ENCODE results near the gene DGKB. TPM values are rescaled to one million over a fixed set of nuclear protein-coding genes. Genes with fewer than 3 reads are reported as not detected.

DGKB gene
- total RNA-seq, 6 experiments from 2014 or later = 0.11 to 0.16 (median 0.13) TPM; not detected in 2

DNA sequence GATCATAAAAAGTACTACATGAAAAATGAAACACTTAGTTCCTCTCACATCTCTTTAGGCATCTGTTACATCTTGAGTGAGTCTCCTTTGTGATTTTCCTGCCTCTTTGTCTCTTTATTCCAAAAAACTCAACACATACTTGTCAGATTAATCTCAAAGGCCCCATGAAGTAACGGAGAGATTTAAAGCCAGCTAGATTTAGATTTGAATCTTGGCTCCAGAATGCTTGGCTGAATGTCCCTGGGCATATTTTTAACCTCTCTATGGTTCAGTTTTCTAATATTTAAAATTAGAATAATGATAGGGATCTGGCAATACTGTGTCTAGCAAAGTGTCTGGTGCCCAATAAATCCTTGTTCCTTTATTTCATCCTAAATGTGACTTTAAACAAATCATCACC, 140.0 kb downstream of the DGKB start:
- Histone ChIP-seq H3K9me3 (no peaks in the 10 kb centered on the region), H3K27me3 (no peaks in the 10 kb centered on the region), H3K4me3 (no peak overlapping the region), H3K36me3 (no peaks in the 10 kb centered on the region), H3K4me1 (no peaks in the 10 kb centered on the region), H3K27ac (no peak overlapping the region)
- ATAC-seq (no peak), DNase-seq (no peak)
- WGBS (ENCODE audit: insufficient coverage, low coverage, low lambda C conversion rate, missing lambda C conversion rate) = 58% methylated on average over 1 of the region's 1 CpG
- intact Hi-C loops (cut with DNase I) = no loop called here
- TF ChIP-seq CTCF (IDR thresholded peaks at IDR 0.05) (no peak), POLR2A (IDR thresholded peaks at IDR 0.05) (no peak)

DNA sequence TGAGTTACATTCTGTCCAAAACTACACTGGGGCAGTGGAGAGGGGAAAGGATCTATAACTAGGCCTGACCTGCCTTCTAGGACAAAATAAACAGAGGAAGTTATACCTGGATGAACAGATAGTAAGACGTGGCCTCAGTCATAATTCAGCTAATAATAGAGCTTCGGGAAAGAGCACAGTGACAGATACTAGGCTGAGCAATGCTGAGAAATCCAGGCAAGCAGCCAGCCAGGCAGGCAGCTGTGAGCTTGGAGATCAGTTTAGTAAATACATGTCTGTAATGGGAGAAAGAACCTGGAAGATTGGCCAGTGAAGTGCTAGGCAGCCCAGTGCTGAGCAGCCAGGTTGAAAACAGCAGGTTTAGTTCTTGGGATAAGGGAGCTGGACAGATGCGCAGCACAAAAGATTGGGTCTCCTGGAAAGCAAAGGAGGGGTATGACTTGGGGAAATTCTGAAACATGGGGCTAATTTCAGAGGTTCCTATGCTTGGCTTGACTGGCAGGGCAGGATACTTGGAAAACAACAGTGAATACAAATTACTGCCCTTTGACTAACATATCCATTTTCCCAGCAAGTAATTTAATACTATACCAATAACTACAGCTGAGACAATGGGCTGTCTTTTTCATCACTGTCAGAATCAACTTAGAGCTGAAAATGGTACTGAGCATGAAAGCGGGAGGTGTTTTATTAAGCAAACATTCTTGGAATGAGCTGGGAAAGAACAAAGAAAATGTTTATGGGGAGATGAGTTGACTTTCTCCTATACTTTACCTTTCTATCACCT, 140.8 kb downstream of the DGKB start:
- ATAC-seq = peak in 2 of 4 donors; percentile 19 to 36
- H3K9me3 ChIP-seq = no peaks in the 10 kb centered on the region
- whole genome bisulfite sequencing (ENCODE audit: insufficient coverage, low coverage, low lambda C conversion rate, missing lambda C conversion rate) = 59% methylated on average over 4 of the region's 4 CpGs
- H3K27ac ChIP-seq = no peak overlapping the region
- H3K36me3 ChIP-seq = no peaks in the 10 kb centered on the region
- no peaks in the 10 kb centered on the region for H3K27me3 ChIP-seq
- no peak for DNase-seq
- no peaks in the 10 kb centered on the region for H3K4me1 ChIP-seq
- H3K4me3 ChIP-seq = no peak overlapping the region
- TF ChIP-seq CTCF (IDR thresholded peaks at IDR 0.05) (no peak), POLR2A (IDR thresholded peaks at IDR 0.05) (no peak)
- intact Hi-C loops (cut with DNase I) = no loop called here

DNA sequence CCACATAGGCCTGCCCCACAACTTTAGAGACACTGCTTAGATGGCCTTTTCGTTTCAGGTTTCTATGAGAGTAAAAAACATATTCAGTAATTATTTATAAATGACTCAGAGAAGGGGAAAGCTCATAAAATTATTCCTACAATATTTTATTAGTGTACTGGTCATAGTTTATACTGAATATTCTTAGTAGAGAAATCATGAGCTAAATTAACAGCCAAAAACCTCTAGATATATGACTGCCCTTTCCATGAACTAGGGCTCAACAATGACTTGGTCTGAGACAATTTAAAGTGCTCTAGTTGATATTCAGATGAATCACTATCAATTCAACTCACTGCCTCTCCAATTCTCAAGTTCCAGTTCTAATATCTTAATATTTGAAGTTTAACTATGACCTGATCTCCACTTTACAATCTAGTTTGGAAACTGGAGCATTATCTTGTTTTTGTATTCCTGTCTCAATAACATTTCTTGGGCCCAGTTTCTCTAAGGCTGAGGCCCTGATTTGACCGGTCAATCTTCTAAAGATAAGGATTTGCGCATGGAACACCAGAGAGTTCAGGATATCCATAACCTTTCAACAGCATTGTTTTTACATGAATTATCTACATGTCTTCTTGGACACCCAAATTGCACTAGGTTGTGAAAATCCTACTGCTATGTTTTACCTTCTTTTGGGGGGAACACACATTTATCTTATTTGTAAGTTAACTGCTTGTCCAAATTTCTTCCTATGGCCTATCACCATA, 141.6 kb downstream of the DGKB start:
- WGBS (ENCODE audit: insufficient coverage, low coverage, low lambda C conversion rate, missing lambda C conversion rate) = 48% methylated on average over 3 of the region's 3 CpGs
- Histone ChIP-seq H3K36me3 (no peaks in the 10 kb centered on the region), H3K4me1 (no peaks in the 10 kb centered on the region), H3K27me3 (no peaks in the 10 kb centered on the region), H3K27ac (no peak overlapping the region), H3K9me3 (no peaks in the 10 kb centered on the region), H3K4me3 (no peak overlapping the region)
- TF ChIP-seq CTCF (IDR thresholded peaks at IDR 0.05) (no peak), POLR2A (IDR thresholded peaks at IDR 0.05) (no peak)
- intact Hi-C loops (cut with DNase I) = no loop called here
- ATAC-seq (no peak), DNase-seq (no peak)

DNA sequence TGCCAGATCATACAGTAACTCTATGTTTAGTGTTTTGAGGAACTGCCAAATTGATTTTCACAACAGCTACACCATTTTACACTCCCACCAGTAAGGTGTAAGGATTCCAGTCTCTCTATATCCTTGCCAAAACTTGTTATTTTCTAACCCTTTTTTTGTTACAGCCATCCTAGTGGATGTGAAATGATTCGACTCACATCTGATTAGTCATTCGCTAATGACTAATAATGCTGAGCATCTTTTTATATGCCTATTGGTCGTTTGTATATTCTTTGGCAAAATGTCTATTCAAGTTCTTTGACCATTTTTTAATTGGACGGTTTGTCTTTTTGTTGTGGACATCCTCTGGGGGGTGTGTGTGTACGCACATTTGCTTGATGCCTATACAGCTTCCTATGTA, 142.8 kb downstream of the DGKB start:
- no peaks in the 10 kb centered on the region for H3K9me3 ChIP-seq
- no peak for ATAC-seq
- no peak overlapping the region for H3K27ac ChIP-seq
- no peaks in the 10 kb centered on the region for H3K36me3 ChIP-seq
- no peak for TF ChIP-seq CTCF (IDR thresholded peaks at IDR 0.05)
- TF ChIP-seq POLR2A (IDR thresholded peaks at IDR 0.05) = no peak
- intact Hi-C loops (cut with DNase I) = no loop called here
- 63% methylated on average over 5 of the region's 5 CpGs for WGBS (ENCODE audit: insufficient coverage, low coverage, low lambda C conversion rate, missing lambda C conversion rate)
- no peak overlapping the region for H3K4me3 ChIP-seq
- H3K4me1 ChIP-seq = no peaks in the 10 kb centered on the region
- H3K27me3 ChIP-seq = no peaks in the 10 kb centered on the region
- DNase-seq = no peak
